Cardiac fibroblast (primary cell): Measurements from ENCODE around the gene FAM50A.

Experiments used
- DNase-seq, 2 donors: peaks; one replicate each; pipeline versions ENCODE4 v3.0.0 to v3.0.0-alpha.2; 2010; ENCODE audit warnings: low read depth in 2 of 2
- H3K4me3 ChIP-seq, 2 donors: replicated peaks in 1 of 2; 1 replicate in 1 of 2; 2 replicates in 1 of 2; pipeline ENCODE4 v1.5.1; 2011; ENCODE audit warnings: low read depth in 2 of 2, low read length in 2 of 2, mild to moderate bottlenecking in 2 of 2, moderate library complexity in 1 of 2
- TF ChIP-seq, protein P1 (sequence below): IDR thresholded peaks from one replicate; pipeline ENCODE4 v1.5.1; 2011; ENCODE audit warnings: low read depth, mild to moderate bottlenecking, low read length, inconsistent platforms

FAM50A gene

DNA sequence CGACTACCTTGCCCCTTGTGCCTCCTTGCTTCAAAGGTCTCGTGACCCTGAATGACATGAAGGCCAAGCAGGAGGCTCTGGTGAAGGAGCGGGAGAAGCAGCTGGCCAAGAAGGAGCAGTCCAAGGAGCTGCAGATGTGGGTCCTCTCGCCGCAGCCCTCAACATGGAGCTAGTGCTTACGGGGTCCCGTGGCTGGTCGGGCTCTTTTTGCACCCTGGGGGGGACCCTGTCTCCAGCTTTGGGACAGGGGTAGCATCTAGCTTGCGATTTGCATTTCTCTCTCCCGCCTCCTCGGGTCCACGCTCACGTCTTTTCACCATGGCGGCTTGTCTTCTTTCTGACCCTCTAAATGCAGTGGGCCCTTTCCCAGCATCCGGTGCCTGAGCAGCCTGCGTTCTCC, 1.8 kb downstream of the FAM50A start:
- TF ChIP-seq, protein P1, sequence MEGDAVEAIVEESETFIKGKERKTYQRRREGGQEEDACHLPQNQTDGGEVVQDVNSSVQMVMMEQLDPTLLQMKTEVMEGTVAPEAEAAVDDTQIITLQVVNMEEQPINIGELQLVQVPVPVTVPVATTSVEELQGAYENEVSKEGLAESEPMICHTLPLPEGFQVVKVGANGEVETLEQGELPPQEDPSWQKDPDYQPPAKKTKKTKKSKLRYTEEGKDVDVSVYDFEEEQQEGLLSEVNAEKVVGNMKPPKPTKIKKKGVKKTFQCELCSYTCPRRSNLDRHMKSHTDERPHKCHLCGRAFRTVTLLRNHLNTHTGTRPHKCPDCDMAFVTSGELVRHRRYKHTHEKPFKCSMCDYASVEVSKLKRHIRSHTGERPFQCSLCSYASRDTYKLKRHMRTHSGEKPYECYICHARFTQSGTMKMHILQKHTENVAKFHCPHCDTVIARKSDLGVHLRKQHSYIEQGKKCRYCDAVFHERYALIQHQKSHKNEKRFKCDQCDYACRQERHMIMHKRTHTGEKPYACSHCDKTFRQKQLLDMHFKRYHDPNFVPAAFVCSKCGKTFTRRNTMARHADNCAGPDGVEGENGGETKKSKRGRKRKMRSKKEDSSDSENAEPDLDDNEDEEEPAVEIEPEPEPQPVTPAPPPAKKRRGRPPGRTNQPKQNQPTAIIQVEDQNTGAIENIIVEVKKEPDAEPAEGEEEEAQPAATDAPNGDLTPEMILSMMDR = no peak
- no peak for DNase-seq
- H3K4me3 ChIP-seq = no peak overlapping the region

DNA sequence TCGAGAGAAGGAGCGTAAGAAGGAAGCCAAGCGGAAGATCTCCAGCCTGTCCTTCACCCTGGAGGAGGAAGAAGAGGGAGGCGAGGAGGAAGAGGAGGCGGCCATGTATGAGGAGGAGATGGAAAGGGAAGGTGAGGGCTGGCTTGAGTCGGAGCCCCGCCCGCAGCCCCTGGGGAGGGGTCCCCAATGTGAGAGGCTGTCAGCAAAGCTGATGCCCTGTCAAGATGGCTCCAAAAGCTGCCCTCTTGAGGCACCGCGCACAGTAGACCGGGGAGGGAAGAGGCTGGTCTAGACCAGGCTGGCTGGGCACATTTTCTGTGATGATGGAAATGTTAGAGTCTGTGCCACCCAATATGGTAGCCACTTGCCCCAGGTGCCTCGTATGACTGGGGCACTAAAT, 2.5 kb downstream of the FAM50A start:
- H3K4me3 ChIP-seq = no peak overlapping the region
- TF ChIP-seq, protein P1 = no peak
- no peak for DNase-seq

DNA sequence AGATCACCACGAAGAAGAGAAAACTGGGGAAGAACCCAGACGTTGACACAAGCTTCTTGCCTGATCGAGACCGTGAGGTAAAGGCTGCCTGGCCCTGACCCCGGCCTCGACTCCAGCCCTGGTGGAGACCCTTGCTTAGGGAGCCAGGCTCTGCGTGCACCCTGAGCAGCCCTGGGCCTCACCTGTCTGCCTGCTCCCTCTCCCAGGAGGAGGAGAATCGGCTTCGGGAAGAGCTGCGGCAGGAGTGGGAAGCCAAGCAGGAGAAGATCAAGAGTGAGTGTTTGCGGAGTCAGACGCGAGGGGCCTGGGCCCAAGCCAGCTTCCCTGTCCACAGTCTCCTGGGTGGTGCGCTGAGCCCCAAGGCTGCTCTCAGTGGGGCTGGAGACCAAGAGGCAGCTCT, 4.5 kb downstream of the FAM50A start:
- TF ChIP-seq, protein P1 = no peak
- no peak overlapping the region for H3K4me3 ChIP-seq
- DNase-seq = no peak

DNA sequence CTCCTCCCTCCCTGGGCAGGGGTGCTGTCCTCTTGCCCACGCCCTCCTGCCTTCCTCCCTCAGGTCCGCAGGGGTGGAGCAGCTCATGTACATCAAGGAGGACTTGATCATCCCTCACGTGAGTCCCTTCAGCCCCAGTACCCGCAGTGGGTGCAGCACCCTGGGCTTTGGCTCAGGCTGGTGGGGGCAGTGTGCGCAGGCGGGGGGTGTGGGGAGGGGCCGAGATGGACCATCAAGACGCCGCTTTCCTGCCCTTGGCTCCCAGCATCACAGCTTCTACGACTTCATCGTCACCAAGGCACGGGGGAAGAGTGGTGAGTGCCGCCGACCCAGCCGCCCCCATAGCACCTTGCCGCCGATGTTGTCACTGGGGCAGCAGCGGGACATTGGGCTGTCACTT, 5.7 kb downstream of the FAM50A start:
- H3K4me3 ChIP-seq = no peak overlapping the region
- TF ChIP-seq, protein P1 = no peak
- DNase-seq = no peak

DNA sequence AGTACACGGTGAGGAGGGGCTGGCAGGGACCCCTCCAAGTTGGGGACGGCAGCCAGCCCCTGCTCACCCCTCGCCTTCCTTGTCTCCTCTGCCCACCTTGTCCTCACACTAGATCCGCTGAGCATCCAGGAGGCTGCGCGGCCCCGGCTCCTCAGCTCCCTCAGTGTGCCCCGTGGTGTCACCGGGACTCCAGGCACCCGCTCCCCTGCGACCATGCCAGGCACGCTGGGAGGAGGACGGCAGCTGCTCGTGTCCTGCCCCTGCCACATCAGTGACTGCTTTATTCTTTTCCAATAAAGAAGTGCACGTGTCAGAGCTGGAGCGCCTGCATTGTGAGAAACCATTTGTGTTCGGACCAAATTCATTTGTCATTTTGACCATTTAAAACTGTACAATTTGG, 6.4 kb downstream of the FAM50A start:
- H3K4me3 ChIP-seq = no peak overlapping the region
- TF ChIP-seq, protein P1 = no peak
- DNase-seq = no peak

DNA sequence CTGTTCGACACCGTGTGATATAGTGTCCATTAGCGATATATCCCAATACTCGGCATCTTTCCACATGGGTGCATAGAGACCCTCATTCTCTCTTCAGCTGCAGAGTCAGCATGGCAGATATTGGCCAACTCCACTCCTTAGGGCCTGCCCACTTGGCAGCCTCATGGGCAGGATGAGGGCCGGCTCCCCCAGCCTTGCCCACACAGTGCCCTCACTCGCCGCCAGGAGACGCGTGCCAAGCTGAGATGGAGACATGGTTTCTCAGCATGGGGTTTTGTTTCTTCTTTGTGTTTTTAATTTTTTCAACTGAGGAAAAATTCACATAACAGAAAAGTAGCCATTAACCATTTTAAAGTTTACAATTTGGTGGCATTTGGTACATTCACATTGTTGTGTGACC, 8.9 kb downstream of the FAM50A start:
- H3K4me3 ChIP-seq = no peak overlapping the region
- no peak for DNase-seq
- TF ChIP-seq, protein P1 = no peak

DNA sequence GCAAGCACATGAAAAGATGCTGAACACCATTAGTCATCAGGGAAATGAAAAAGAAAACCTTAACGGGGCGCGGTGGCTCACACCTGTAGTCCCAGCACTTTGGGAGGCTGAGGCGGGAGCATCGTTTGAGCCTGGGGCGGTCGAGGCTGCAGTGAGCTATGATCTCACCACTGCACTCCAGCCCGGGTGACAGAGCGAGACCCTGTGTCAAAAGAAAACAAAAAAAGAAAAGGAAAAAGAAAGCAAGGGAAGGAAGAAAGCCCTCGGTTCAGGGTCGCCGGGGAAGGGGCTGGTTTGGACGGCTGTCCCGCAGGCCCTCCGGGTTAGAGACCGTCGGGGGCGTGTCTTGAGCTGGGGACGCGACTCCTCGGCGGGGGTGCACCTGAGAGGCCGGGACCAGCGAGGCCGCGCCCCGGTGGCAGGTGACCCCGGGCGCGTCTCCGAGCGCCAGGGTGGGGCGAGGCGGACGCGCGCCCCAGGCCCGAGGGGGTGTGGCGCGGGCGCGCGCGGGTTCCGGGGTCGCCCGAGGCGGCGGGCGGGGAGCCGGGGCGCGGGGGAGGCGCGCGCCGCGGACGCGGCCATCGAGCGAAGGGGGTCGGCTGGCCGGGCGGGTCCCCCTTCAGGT, 13.7 kb downstream of the FAM50A start:
- peak overlapping the region; percentile 46 to 55 for H3K4me3 ChIP-seq
- TF ChIP-seq, protein P1 = no peak
- DNase-seq = peak in 1 of 2 donors; percentile 29
